ENCODE data around the gene BLOC1S3. TPM values are rescaled to one million over a fixed set of nuclear protein-coding genes. Genes with fewer than 3 reads are reported as not detected.

The BLOC1S3 gene
- total RNA-seq, 2 donors from 2014 or later, result 10.4 to 15.9 TPM

- H3K36me3 ChIP-seq, result no peaks in the 10 kb centered on the region
Measured at GRCh38 chr19:45144431-45145269, 33.9 kb upstream of the BLOC1S3 start.

GRCh38 chr19:45145270-45146189 is 33.1 kb upstream of the BLOC1S3 start:
- Histone ChIP-seq H3K36me3 (no peaks in the 10 kb centered on the region), H3K9me3 (no peaks in the 10 kb centered on the region), H3K4me1 (no peaks in the 10 kb centered on the region), H3K4me3 (no peak overlapping the region), H3K27ac (no peak overlapping the region), H3K9ac (ENCODE audit: low read depth in 2 of 2, low read length in 2 of 2) (no peak overlapping the region), H3K27me3 (no peaks in the 10 kb centered on the region)
- intact Hi-C loops (cut with DNase I), result no loop called here
- TF ChIP-seq CTCF (IDR thresholded peaks at IDR 0.05), result no peak
- no peak for DNase-seq

More at GRCh38 chr19:45144431-45145269, 33.9 kb upstream of the BLOC1S3 start:
- H3K9me3 ChIP-seq, result no peaks in the 10 kb centered on the region
- intact Hi-C loops (cut with DNase I), result no loop called here
- no peak for TF ChIP-seq CTCF (IDR thresholded peaks at IDR 0.05)
- H3K4me3 ChIP-seq, result no peak overlapping the region
- no peak overlapping the region for H3K9ac ChIP-seq (ENCODE audit: low read depth in 2 of 2, low read length in 2 of 2)
- no peak for DNase-seq
- H3K4me1 ChIP-seq, result no peaks in the 10 kb centered on the region
- H3K27ac ChIP-seq, result no peak overlapping the region
- no peaks in the 10 kb centered on the region for H3K27me3 ChIP-seq

- DNase-seq, result no peak
- Histone ChIP-seq H3K36me3 (no peaks in the 10 kb centered on the region), H3K4me3 (no peak overlapping the region)
Measured at GRCh38 chr19:45146251-45146650, 32.3 kb upstream of the BLOC1S3 start.

GRCh38 chr19:45146741-45147205 is 31.8 kb upstream of the BLOC1S3 start:
- Histone ChIP-seq H3K27ac (no peak overlapping the region), H3K4me3 (no peak overlapping the region), H3K27me3 (peaks cover 9% of the 10 kb centered on the region), H3K9ac (ENCODE audit: low read depth in 2 of 2, low read length in 2 of 2) (no peak overlapping the region), H3K4me1 (peaks cover under 1% of the 10 kb centered on the region), H3K36me3 (no peaks in the 10 kb centered on the region), H3K9me3 (no peaks in the 10 kb centered on the region)
- TF ChIP-seq CTCF (IDR thresholded peaks at IDR 0.05), result no peak
- intact Hi-C loops (cut with DNase I), result no loop called here
- no peak for DNase-seq

More at GRCh38 chr19:45146251-45146650, 32.3 kb upstream of the BLOC1S3 start:
- H3K27me3 ChIP-seq, result peaks cover 4% of the 10 kb centered on the region
- no peaks in the 10 kb centered on the region for H3K4me1 ChIP-seq
- no peak for TF ChIP-seq CTCF (IDR thresholded peaks at IDR 0.05)
- H3K9ac ChIP-seq (ENCODE audit: low read depth in 2 of 2, low read length in 2 of 2), result no peak overlapping the region
- intact Hi-C loops (cut with DNase I), result no loop called here
- no peak overlapping the region for H3K27ac ChIP-seq
- no peaks in the 10 kb centered on the region for H3K9me3 ChIP-seq

- H3K9ac ChIP-seq (ENCODE audit: low read depth in 2 of 2, low read length in 2 of 2), result no peak overlapping the region
- no peaks in the 10 kb centered on the region for H3K9me3 ChIP-seq
- no peak for TF ChIP-seq CTCF (IDR thresholded peaks at IDR 0.05)
- H3K27ac ChIP-seq, result no peak overlapping the region
- H3K27me3 ChIP-seq, result peaks cover 22% of the 10 kb centered on the region
- no peak for DNase-seq
- H3K4me1 ChIP-seq, result peaks cover 13% of the 10 kb centered on the region
- intact Hi-C loops (cut with DNase I), result no loop called here
- no peak overlapping the region for H3K4me3 ChIP-seq
- H3K36me3 ChIP-seq, result no peaks in the 10 kb centered on the region
Measured at GRCh38 chr19:45147835-45148676, 30.5 kb upstream of the BLOC1S3 start.

Measured in colonic mucosa (tissue), 4 donors.